Measurements from ENCODE around the gene CPXM2. TPM values are rescaled to one million over a fixed set of nuclear protein-coding genes. Genes with fewer than 3 reads are reported as not detected.

Gene CPXM2
- total RNA-seq, 1 experiment from 2014 or later = not detected

- POLR2A ChIA-PET (ENCODE audit: unreplicated experiment) = no interaction called here
- BruUV-seq (replicated peaks) = no TSS peak
- Histone ChIP-seq H3K9me2 (replicated peaks; ENCODE audit: low read length) (no peaks in the 10 kb centered on the region), H2AFZ (ENCODE audit: low read length) (no peak overlapping the region), H3K4me3 (ENCODE audit: low read length) (no peak overlapping the region), H3K79me2 (ENCODE audit: low read length) (no peaks in the 10 kb centered on the region), H3K36me3 (ENCODE audit: low read depth, low read length) (no peaks in the 10 kb centered on the region), H4K20me1 (ENCODE audit: low read length) (no peaks in the 10 kb centered on the region), H3K4me1 (ENCODE audit: insufficient read depth, low read length) (no peaks in the 10 kb centered on the region), H3K9ac (ENCODE audit: low read length) (no peak overlapping the region), H3K4me2 (ENCODE audit: low read length) (no peak overlapping the region), H3K27ac (ENCODE audit: low read length) (no peak overlapping the region), H3K9me3 (ENCODE audit: low read length) (no peaks in the 10 kb centered on the region), H3F3A (ENCODE audit: low read length, unreplicated experiment) (no peaks in the 10 kb centered on the region), H3K27me3 (ENCODE audit: low read length) (peaks cover 20% of the 10 kb centered on the region)
- ATAC-seq = no peak
- no peak for DNase-seq
- intact Hi-C loops (cut with micrococcal nuclease) = no loop called here
- CTCF ChIA-PET = no interaction called here
- TF ChIP-seq EZH2 (IDR thresholded peaks at IDR 0.05; ENCODE audit: low read length, unreplicated experiment) (no peak), CTCF (conservative IDR thresholded peaks at IDR 0.05; ENCODE audit: low read depth, low read length) (no peak), EZH2phosphoT487 (IDR thresholded peaks at IDR 0.05; ENCODE audit: borderline replicate concordance, low read length) (no peak)
Observed at GRCh38 chr10:123885406-123886170, 6.0 kb downstream of the CPXM2 start.

DNA sequence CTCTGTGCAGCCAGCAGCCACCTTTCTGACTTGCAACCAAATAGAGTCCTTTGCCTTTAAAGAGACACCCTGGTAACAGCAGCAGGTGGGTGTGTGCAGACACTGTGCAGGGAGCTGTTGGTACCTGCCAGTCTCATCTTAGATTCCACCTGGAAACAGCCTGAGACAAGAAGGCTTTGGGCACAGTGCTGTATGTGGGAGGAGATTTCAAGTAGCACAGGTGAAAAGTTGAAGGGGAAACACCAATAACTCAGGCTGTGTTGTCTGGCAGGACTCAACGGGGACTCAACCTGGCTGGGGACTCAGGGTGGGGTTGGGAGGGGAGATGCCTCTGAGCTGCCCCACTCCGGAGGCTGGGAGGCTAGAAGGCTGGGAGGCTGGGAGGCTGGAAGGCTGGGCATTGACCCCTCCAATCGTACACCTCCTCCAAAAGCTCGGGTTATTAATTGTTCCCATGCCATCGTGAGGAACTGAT, 6.7 kb downstream of the CPXM2 start:
- H3K9me2 ChIP-seq (replicated peaks; ENCODE audit: low read length) = no peaks in the 10 kb centered on the region
- no TSS peak for BruUV-seq (replicated peaks)
- H3K79me2 ChIP-seq (ENCODE audit: low read length) = no peaks in the 10 kb centered on the region
- no peak overlapping the region for H3K4me2 ChIP-seq (ENCODE audit: low read length)
- no peaks in the 10 kb centered on the region for H3K4me1 ChIP-seq (ENCODE audit: insufficient read depth, low read length)
- TF ChIP-seq EZH2phosphoT487 (IDR thresholded peaks at IDR 0.05; ENCODE audit: borderline replicate concordance, low read length) = no peak
- no peak for TF ChIP-seq EZH2 (IDR thresholded peaks at IDR 0.05; ENCODE audit: low read length, unreplicated experiment)
- no peak for TF ChIP-seq CTCF (conservative IDR thresholded peaks at IDR 0.05; ENCODE audit: low read depth, low read length)
- ATAC-seq (no peak), DNase-seq (no peak)
- H3K9ac ChIP-seq (ENCODE audit: low read length) = no peak overlapping the region
- no peak overlapping the region for H3K4me3 ChIP-seq (ENCODE audit: low read length)
- H3K9me3 ChIP-seq (ENCODE audit: low read length) = no peaks in the 10 kb centered on the region
- ChIA-PET POLR2A (ENCODE audit: unreplicated experiment) (no interaction called here), CTCF (no interaction called here)
- H3K27ac ChIP-seq (ENCODE audit: low read length) = no peak overlapping the region
- H3K36me3 ChIP-seq (ENCODE audit: low read depth, low read length) = no peaks in the 10 kb centered on the region
- H3F3A ChIP-seq (ENCODE audit: low read length, unreplicated experiment) = no peaks in the 10 kb centered on the region
- peaks cover 14% of the 10 kb centered on the region for H3K27me3 ChIP-seq (ENCODE audit: low read length)
- intact Hi-C loops (cut with micrococcal nuclease) = no loop called here
- H4K20me1 ChIP-seq (ENCODE audit: low read length) = no peaks in the 10 kb centered on the region
- no peak overlapping the region for H2AFZ ChIP-seq (ENCODE audit: low read length)

GRCh38 chr10:123884351-123884906, 7.2 kb downstream of the CPXM2 start:
- no peaks in the 10 kb centered on the region for H3F3A ChIP-seq (ENCODE audit: low read length, unreplicated experiment)
- H3K9me3 ChIP-seq (ENCODE audit: low read length) = no peaks in the 10 kb centered on the region
- no peak overlapping the region for H3K9ac ChIP-seq (ENCODE audit: low read length)
- ATAC-seq = no peak
- no peak for DNase-seq
- CTCF ChIA-PET = no interaction called here
- H3K4me2 ChIP-seq (ENCODE audit: low read length) = no peak overlapping the region
- no peak overlapping the region for H3K4me3 ChIP-seq (ENCODE audit: low read length)
- no peak overlapping the region for H2AFZ ChIP-seq (ENCODE audit: low read length)
- BruUV-seq (replicated peaks) = no TSS peak
- no peaks in the 10 kb centered on the region for H3K79me2 ChIP-seq (ENCODE audit: low read length)
- POLR2A ChIA-PET (ENCODE audit: unreplicated experiment) = no interaction called here
- peaks cover 9% of the 10 kb centered on the region for H3K27me3 ChIP-seq (ENCODE audit: low read length)
- H3K4me1 ChIP-seq (ENCODE audit: insufficient read depth, low read length) = no peaks in the 10 kb centered on the region
- H4K20me1 ChIP-seq (ENCODE audit: low read length) = no peaks in the 10 kb centered on the region
- TF ChIP-seq CTCF (conservative IDR thresholded peaks at IDR 0.05; ENCODE audit: low read depth, low read length) = no peak
- TF ChIP-seq EZH2phosphoT487 (IDR thresholded peaks at IDR 0.05; ENCODE audit: borderline replicate concordance, low read length) = no peak
- TF ChIP-seq EZH2 (IDR thresholded peaks at IDR 0.05; ENCODE audit: low read length, unreplicated experiment) = no peak
- intact Hi-C loops (cut with micrococcal nuclease) = no loop called here
- H3K36me3 ChIP-seq (ENCODE audit: low read depth, low read length) = no peaks in the 10 kb centered on the region
- no peak overlapping the region for H3K27ac ChIP-seq (ENCODE audit: low read length)
- no peaks in the 10 kb centered on the region for H3K9me2 ChIP-seq (replicated peaks; ENCODE audit: low read length)
